ENCODE measurements around the gene SLC25A12. TPM values are rescaled to one million over a fixed set of nuclear protein-coding genes. Genes with fewer than 3 reads are reported as not detected.

The SLC25A12 gene
- total and polyA plus RNA-seq, 2 of the 13 experiments (the other 11 are each of a cell fraction or from before 2014, with no cell fraction given), result 8.1 to 15.9 TPM

GRCh38 chr2:171921970-171922229, 27.9 kb upstream of the SLC25A12 start (continued):
- TF ChIP-seq ZZZ3 (CRISPR knock-in tag; IDR thresholded peaks at IDR 0.05; ENCODE audit: borderline replicate concordance), result no peak
- no peak for TF ChIP-seq ZNF101 (CRISPR knock-in tag; IDR thresholded peaks at IDR 0.05; ENCODE audit: borderline replicate concordance, low read depth)
- TF ChIP-seq ZNF790 (CRISPR knock-in tag; IDR thresholded peaks at IDR 0.05; ENCODE audit: borderline replicate concordance), result 0 out of 2 replicates have a peak, but pooled peaks have one; percentile 74
- no peak for TF ChIP-seq ZSCAN20 (CRISPR knock-in tag; IDR thresholded peaks at IDR 0.05; ENCODE audit: borderline replicate concordance)
- TF ChIP-seq SAFB2 (CRISPR knock-in tag; IDR thresholded peaks at IDR 0.05; ENCODE audit: borderline replicate concordance, low read depth), result 0 out of 2 replicates have a peak, but pooled peaks have one; percentile 71
- TF ChIP-seq SNAPC4 (CRISPR knock-in tag; IDR thresholded peaks at IDR 0.05), result 0 out of 2 replicates have a peak, but pooled peaks have one; percentile 36
- TF ChIP-seq MED8 (CRISPR knock-in tag; IDR thresholded peaks at IDR 0.05; ENCODE audit: insufficient replicate concordance), result peak; percentile 57
- 0 out of 2 replicates have a peak, but pooled peaks have one; percentile 25 for TF ChIP-seq ZNF746 (CRISPR knock-in tag; IDR thresholded peaks at IDR 0.05)
- TF ChIP-seq EHMT2 (IDR thresholded peaks at IDR 0.05; ENCODE audit: borderline replicate concordance, low read depth, low read length), result no peak
- TF ChIP-seq ELF3 (CRISPR knock-in tag; IDR thresholded peaks at IDR 0.05), result no peak
- TF ChIP-seq NCOA1 (CRISPR knock-in tag; IDR thresholded peaks at IDR 0.05), result no peak
- no peak for TF ChIP-seq HMGXB3 (CRISPR knock-in tag; IDR thresholded peaks at IDR 0.05; ENCODE audit: borderline replicate concordance)
- TF ChIP-seq, protein P1, sequence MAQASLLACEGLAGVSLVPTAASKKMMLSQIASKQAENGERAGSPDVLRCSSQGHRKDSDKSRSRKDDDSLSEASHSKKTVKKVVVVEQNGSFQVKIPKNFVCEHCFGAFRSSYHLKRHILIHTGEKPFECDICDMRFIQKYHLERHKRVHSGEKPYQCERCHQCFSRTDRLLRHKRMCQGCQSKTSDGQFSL (CRISPR knock-in tag; IDR thresholded peaks at IDR 0.05), result no peak
- TF ChIP-seq SRF (IDR thresholded peaks at IDR 0.05; ENCODE audit: low read depth, low read length), result no peak
- TF ChIP-seq SOX6 (IDR thresholded peaks at IDR 0.05), result no peak
- no peak for TF ChIP-seq SOX6 (CRISPR knock-in tag; IDR thresholded peaks at IDR 0.05)
- TF ChIP-seq, protein P2, sequence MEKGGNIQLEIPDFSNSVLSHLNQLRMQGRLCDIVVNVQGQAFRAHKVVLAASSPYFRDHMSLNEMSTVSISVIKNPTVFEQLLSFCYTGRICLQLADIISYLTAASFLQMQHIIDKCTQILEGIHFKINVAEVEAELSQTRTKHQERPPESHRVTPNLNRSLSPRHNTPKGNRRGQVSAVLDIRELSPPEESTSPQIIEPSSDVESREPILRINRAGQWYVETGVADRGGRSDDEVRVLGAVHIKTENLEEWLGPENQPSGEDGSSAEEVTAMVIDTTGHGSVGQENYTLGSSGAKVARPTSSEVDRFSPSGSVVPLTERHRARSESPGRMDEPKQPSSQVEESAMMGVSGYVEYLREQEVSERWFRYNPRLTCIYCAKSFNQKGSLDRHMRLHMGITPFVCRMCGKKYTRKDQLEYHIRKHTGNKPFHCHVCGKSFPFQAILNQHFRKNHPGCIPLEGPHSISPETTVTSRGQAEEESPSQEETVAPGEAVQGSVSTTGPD (CRISPR knock-in tag; IDR thresholded peaks at IDR 0.05), result no peak
- TF ChIP-seq ZNF331 (CRISPR knock-in tag; IDR thresholded peaks at IDR 0.05), result no peak
- no peak for TF ChIP-seq MBD4 (IDR thresholded peaks at IDR 0.05; ENCODE audit: borderline replicate concordance, low read length)
- no peak for TF ChIP-seq U2AF1 (optimal IDR thresholded peaks at IDR 0.05; ENCODE audit: low read depth, low read length)
- TF ChIP-seq ZNF816 (CRISPR knock-in tag; IDR thresholded peaks at IDR 0.05; ENCODE audit: borderline replicate concordance), result 0 out of 2 replicates have a peak, but pooled peaks have one; percentile 74
